ENCODE results near the gene ABHD14A.

ABHD14A gene

GRCh38 chr3:51937611-51938450 is 37.0 kb upstream of the ABHD14A start:
- H3K27ac ChIP-seq (replicated peaks): no peak overlapping the region
- no peaks in the 10 kb centered on the region for H3K27me3 ChIP-seq (ENCODE audit: insufficient read depth, poor library complexity, severe bottlenecking)
- no peak for TF ChIP-seq SPI1 (IDR thresholded peaks at IDR 0.05; ENCODE audit: borderline replicate concordance, low read depth)
- TF ChIP-seq GABPA (IDR thresholded peaks at IDR 0.05; ENCODE audit: low read depth): no peak
- TF ChIP-seq CTCF (IDR thresholded peaks at IDR 0.05; ENCODE audit: insufficient read depth, low read length): no peak
- TF ChIP-seq REST (IDR thresholded peaks at IDR 0.05; ENCODE audit: insufficient replicate concordance, low read depth): no peak
- TF ChIP-seq POLR2AphosphoS5 (IDR thresholded peaks at IDR 0.05; ENCODE audit: low read depth): no peak
- no peak overlapping the region for H3K4me3 ChIP-seq (replicated peaks; ENCODE audit: insufficient read depth, low read length)
- DNase-seq (ENCODE audit: low read depth in 1 of 2, low spot score in 1 of 2): no peak

DNA sequence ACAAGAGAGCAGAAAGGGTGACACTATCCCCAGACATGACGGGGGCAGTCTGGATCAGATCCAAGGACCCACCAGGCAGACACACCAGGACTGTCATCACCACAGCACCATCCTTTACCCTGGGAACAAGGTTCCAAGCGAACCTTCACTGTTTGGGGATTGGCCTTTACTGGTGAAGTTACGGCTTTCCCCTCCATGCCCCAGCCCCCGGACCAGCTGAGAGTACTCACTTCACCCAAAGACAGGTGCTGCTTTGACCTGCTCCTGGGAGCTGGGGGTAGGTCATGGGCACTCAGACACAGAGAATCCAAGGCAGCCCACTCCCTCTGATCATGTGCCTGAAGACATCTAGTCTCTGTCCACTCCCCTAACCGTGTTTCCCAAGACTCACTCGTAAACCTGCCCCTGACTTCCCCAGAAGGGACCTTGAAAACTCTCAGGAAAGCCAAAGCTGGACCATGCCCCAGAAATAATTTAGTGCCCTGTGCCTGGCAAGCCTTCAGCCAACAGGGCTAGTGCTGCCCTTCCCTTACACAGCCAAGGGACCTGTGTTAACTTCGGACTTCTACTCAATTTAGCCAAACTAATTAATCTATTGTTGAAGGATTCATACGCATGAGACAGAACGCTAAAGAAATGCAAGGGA is 36.0 kb upstream of the ABHD14A start:
- Histone ChIP-seq H3K27me3 (ENCODE audit: insufficient read depth, poor library complexity, severe bottlenecking) (no peaks in the 10 kb centered on the region), H3K4me3 (replicated peaks; ENCODE audit: insufficient read depth, low read length) (no peak overlapping the region), H3K27ac (replicated peaks) (no peak overlapping the region)
- DNase-seq (ENCODE audit: low read depth in 1 of 2, low spot score in 1 of 2): no peak
- no peak for TF ChIP-seq POLR2AphosphoS5 (IDR thresholded peaks at IDR 0.05; ENCODE audit: low read depth)
- TF ChIP-seq GABPA (IDR thresholded peaks at IDR 0.05; ENCODE audit: low read depth): no peak
- no peak for TF ChIP-seq CTCF (IDR thresholded peaks at IDR 0.05; ENCODE audit: insufficient read depth, low read length)
- no peak for TF ChIP-seq SPI1 (IDR thresholded peaks at IDR 0.05; ENCODE audit: borderline replicate concordance, low read depth)
- TF ChIP-seq REST (IDR thresholded peaks at IDR 0.05; ENCODE audit: insufficient replicate concordance, low read depth): no peak

DNA sequence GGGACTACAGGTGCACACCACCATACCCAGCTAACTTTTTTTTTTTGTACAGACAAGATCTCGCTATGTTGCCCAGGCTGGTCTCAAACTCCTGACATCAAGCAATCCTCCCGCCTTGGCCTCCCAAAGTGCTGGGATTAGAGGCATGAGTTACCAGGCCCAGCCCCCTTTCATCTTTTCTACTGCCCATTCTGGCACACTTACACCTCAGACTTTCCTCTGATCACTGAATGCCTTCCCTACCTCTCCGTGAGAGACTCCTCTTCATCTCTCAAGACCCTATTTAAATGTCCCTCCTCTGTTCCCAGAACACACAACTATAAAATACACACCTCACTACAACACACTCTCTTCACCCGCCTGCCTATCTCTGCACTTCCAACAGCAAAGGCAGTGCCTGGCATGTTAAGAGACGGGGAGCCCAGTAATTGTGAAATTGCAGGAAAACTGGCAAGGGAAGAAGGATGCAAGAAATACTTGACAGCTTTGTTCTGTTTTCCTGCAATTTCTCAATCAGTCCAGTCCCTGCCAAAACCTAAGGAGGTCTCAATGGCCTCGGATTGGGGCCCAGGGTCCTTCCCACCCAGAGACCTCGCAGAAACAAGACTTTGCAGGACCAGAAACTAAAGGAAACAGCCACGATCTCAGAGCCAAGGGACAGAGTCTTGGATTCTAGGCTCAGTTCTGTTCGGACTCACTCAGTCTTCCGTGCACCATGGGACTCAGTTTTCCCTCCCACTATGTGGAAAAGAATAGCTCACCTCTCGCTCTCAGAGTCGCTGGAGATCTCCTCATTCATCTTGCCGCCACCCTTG is 34.0 kb upstream of the ABHD14A start:
- DNase-seq (ENCODE audit: low read depth in 1 of 2, low spot score in 1 of 2): no peak
- Histone ChIP-seq H3K4me3 (replicated peaks; ENCODE audit: insufficient read depth, low read length) (peak overlapping the region; percentile 97), H3K27ac (replicated peaks) (peak overlapping the region; percentile 57), H3K27me3 (ENCODE audit: insufficient read depth, poor library complexity, severe bottlenecking) (no peaks in the 10 kb centered on the region)
- TF ChIP-seq POLR2AphosphoS5 (IDR thresholded peaks at IDR 0.05; ENCODE audit: low read depth) (no peak), SPI1 (IDR thresholded peaks at IDR 0.05; ENCODE audit: borderline replicate concordance, low read depth) (no peak), REST (IDR thresholded peaks at IDR 0.05; ENCODE audit: insufficient replicate concordance, low read depth) (no peak), GABPA (IDR thresholded peaks at IDR 0.05; ENCODE audit: low read depth) (no peak)

Data from HL-60 (cell line).